Measurements from ENCODE around the gene RBM8A. TPM values are rescaled to one million over a fixed set of nuclear protein-coding genes. Genes with fewer than 3 reads are reported as not detected.
A peak's percentile ranks its signal among the peaks of the same experiment; 100 is the strongest.

RBM8A gene
- total and polyA plus RNA-seq, 9 of the 15 experiments (the other 6 are each of a cell fraction or from before 2014, with no cell fraction given): 215 to 1,035 (median 291) TPM

DNA sequence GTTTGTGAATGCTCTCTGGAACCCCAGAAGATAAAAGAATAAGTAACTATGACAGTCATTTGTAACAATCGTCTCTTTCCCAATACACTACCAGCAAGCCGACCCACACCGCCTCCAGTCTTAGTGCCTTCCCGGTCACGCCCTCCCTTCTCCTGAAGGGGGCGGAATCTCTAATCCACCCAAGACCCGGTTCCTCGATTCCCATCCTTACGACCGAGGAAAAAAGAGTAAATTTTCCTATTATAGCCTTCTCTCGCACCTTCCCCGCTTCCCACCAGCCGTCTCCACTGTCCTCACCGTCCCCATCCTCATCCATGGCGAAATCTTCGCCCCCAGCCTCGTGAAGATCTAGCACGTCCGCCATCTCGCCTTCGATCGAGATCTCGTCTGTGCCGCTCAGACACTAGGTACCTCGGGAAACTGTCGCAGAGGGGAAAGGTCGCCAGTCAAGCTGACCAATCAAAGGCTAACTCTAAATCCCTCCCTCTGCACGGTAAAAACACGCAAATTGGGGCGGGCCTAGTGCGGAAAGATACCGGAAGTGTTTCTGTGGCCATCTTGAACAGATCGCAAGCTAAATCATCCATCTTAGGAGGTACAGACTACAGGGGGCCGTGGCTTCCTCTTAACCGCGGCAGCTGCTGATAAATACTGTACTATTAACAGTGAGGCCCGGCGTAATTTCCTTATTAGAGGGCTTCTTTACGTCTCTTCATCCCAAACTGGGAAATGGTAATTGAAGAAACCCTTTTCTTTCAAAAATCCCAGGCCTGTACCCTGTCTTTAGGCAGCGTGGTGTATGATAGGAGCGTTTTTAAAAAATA is at the start of gene RBM8A (continued):
- TF ChIP-seq, protein P1, sequence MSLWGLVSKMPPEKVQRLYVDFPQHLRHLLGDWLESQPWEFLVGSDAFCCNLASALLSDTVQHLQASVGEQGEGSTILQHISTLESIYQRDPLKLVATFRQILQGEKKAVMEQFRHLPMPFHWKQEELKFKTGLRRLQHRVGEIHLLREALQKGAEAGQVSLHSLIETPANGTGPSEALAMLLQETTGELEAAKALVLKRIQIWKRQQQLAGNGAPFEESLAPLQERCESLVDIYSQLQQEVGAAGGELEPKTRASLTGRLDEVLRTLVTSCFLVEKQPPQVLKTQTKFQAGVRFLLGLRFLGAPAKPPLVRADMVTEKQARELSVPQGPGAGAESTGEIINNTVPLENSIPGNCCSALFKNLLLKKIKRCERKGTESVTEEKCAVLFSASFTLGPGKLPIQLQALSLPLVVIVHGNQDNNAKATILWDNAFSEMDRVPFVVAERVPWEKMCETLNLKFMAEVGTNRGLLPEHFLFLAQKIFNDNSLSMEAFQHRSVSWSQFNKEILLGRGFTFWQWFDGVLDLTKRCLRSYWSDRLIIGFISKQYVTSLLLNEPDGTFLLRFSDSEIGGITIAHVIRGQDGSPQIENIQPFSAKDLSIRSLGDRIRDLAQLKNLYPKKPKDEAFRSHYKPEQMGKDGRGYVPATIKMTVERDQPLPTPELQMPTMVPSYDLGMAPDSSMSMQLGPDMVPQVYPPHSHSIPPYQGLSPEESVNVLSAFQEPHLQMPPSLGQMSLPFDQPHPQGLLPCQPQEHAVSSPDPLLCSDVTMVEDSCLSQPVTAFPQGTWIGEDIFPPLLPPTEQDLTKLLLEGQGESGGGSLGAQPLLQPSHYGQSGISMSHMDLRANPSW (CRISPR knock-in tag; IDR thresholded peaks at IDR 0.05): peak; percentile 85; the same call in 1 of the 2 replicates
- TF ChIP-seq DPF2 (IDR thresholded peaks at IDR 0.05) (peak; percentile 72), HCFC1 (IDR thresholded peaks at IDR 0.05; ENCODE audit: low read depth, low read length) (peak; percentile 70), NFRKB (IDR thresholded peaks at IDR 0.05; ENCODE audit: low read depth) (peak; percentile 99), CBX1 (IDR thresholded peaks at IDR 0.05; ENCODE audit: low read depth) (0 out of 2 replicates have a peak, but pooled peaks have one; percentile 24), ZFP36 (IDR thresholded peaks at IDR 0.05; ENCODE audit: low read depth, low read length, partially characterized antibody) (no peak), ZC3H4 (CRISPR knock-in tag; IDR thresholded peaks at IDR 0.05; ENCODE audit: borderline replicate concordance) (no peak), ETV1 (tag; conservative IDR thresholded peaks at IDR 0.05; ENCODE audit: low read depth) (peak; percentile 52; the same call in 1 of the 2 replicates), SNIP1 (IDR thresholded peaks at IDR 0.05; ENCODE audit: low read depth) (no peak), MYBL2 (IDR thresholded peaks at IDR 0.05; ENCODE audit: low read depth) (peak; percentile 72), MYBL2 (CRISPR knock-in tag; IDR thresholded peaks at IDR 0.05; ENCODE audit: borderline replicate concordance) (no peak), NONO (IDR thresholded peaks at IDR 0.05; ENCODE audit: low read depth in 2 of 2, low read length in 1 of 2) (no peak)
- TF ChIP-seq, protein P2, sequence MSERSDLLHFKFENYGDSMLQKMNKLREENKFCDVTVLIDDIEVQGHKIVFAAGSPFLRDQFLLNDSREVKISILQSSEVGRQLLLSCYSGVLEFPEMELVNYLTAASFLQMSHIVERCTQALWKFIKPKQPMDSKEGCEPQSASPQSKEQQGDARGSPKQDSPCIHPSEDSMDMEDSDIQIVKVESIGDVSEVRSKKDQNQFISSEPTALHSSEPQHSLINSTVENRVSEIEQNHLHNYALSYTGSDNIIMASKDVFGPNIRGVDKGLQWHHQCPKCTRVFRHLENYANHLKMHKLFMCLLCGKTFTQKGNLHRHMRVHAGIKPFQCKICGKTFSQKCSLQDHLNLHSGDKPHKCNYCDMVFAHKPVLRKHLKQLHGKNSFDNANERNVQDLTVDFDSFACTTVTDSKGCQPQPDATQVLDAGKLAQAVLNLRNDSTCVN (CRISPR knock-in tag; IDR thresholded peaks at IDR 0.05): peak; percentile 54
- TF ChIP-seq, protein P3, sequence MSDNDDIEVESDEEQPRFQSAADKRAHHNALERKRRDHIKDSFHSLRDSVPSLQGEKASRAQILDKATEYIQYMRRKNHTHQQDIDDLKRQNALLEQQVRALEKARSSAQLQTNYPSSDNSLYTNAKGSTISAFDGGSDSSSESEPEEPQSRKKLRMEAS (CRISPR knock-in tag; IDR thresholded peaks at IDR 0.05): peak; percentile 63; the same call in 1 of the 2 replicates
- TF ChIP-seq, protein P4, sequence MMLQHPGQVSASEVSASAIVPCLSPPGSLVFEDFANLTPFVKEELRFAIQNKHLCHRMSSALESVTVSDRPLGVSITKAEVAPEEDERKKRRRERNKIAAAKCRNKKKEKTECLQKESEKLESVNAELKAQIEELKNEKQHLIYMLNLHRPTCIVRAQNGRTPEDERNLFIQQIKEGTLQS (IDR thresholded peaks at IDR 0.05): 0 out of 2 replicates have a peak, but pooled peaks have one; percentile 6
- TF ChIP-seq, protein P4 (CRISPR knock-in tag; conservative IDR thresholded peaks at IDR 0.05): peak; percentile 84; the same call in 1 of the 2 replicates
- TF ChIP-seq, protein P5, sequence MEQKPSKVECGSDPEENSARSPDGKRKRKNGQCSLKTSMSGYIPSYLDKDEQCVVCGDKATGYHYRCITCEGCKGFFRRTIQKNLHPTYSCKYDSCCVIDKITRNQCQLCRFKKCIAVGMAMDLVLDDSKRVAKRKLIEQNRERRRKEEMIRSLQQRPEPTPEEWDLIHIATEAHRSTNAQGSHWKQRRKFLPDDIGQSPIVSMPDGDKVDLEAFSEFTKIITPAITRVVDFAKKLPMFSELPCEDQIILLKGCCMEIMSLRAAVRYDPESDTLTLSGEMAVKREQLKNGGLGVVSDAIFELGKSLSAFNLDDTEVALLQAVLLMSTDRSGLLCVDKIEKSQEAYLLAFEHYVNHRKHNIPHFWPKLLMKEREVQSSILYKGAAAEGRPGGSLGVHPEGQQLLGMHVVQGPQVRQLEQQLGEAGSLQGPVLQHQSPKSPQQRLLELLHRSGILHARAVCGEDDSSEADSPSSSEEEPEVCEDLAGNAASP (IDR thresholded peaks at IDR 0.05): no peak

Measured in K562 (cell line).